T-helper 1 cell treated with Interleukin-12 subunit alpha and Interleukin-12 subunit beta and Interleukin-4 antibody, amounts not matched to agents 30 μg/mL and 1 μg/mL, for 36 hours (primary cell): Measurements from ENCODE around the gene ACTG2.
"Not testable (repeated sequence)": the region's sequence is repeated elsewhere in the genome, so short reads cannot be mapped to it uniquely, and the experiment has no call there.

Source experiments
- H3K27ac Mint-ChIP-seq: one replicate; pipeline ENCODE4 v1.8.0; 2021; ENCODE audit warnings: mild to moderate bottlenecking, mixed read lengths
- H3K27me3 Mint-ChIP-seq: one replicate; pipeline ENCODE4 v1.8.0; 2021; ENCODE audit warnings: low read depth, mixed read lengths
- H3K36me3 Mint-ChIP-seq: one replicate; pipeline ENCODE4 v1.8.0; 2021; ENCODE audit warnings: low read depth, mixed read lengths
- H3K4me1 Mint-ChIP-seq: one replicate; pipeline ENCODE4 v1.8.0; 2021; ENCODE audit warnings: low read depth, mixed read lengths
- H3K4me3 Mint-ChIP-seq: one replicate; pipeline ENCODE4 v1.8.0; 2021; ENCODE audit warnings: mild to moderate bottlenecking, moderate library complexity, mixed read lengths
- H3K9me3 Mint-ChIP-seq: one replicate; pipeline ENCODE4 v1.8.0; 2021; ENCODE audit warnings: mixed read lengths

Gene ACTG2

DNA sequence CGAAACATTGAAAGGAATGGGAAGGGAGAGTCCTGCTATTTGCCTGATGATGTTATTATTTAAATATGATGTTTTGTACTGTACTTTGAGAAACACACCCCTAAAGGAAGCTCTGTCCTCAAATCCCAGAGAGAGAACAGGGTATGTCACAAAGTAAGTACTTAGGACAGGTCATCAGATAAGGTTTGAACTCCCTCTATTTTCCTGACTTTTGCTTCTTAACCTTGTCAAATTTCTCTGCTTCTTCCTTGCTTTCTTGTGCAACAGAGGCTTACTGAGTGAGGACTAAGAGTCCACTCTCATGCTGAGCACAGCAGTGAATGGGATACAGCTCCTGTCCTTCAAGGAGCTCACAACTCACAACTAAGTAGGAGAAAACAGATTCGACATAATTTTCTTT lies 37.6 kb downstream of the ACTG2 start:
- no peak overlapping the region for H3K4me3 Mint-ChIP-seq
- no peak overlapping the region for H3K27ac Mint-ChIP-seq
- peaks cover 58% of the 10 kb centered on the region for H3K4me1 Mint-ChIP-seq
- peaks cover 21% of the 10 kb centered on the region for H3K36me3 Mint-ChIP-seq
- H3K27me3 Mint-ChIP-seq, result no peaks in the 10 kb centered on the region
- no peaks in the 10 kb centered on the region for H3K9me3 Mint-ChIP-seq

DNA sequence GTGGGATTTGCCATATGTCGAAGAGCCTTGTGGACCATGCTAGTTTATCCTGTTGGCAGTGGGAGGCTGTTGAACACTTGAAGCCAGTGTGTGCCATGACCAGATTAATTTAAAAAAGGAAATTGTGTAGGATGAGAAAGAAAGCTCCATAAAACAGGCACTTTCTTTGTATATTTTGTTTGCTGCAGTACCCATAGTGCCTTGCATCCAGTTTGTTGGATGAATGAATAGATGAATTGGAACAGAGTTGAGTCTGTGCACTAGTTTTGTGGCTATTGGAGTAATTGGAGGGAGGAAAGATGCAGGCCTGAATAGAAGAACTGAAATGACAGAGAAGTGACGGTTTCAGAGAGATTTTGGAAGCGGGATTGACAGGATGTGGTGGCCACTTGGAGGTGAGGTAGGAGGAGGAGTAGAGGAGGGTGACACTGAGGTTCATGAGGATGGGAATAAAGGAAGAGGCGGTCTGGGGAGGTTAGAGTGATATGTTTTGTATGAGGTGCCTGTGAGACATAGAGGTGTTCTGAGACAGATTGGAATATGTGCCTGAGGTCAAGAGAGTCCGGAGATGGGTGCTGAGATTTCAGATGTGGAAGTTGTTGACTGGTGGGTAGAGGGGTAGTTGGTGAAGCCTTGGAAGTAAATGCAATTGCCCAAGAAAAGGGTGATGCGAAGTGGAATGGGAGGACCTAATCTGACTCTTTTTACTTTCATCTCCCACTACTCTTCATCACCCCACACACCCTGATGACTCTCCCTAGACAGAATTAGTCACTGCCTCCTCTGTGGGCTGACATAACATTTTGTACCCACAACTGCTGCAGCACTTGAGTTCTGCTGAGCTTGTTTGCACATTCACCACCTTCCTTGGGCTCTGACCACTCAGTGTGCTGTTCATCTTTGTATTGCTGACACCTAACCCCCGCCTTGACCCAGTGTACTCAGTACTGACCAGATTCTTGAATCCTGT lies 39.0 kb downstream of the ACTG2 start:
- Mint-ChIP-seq H3K36me3 (peaks cover 28% of the 10 kb centered on the region), H3K27me3 (no peaks in the 10 kb centered on the region), H3K27ac (peak overlapping the region; percentile 74), H3K4me3 (peak overlapping the region; percentile 22), H3K9me3 (no peaks in the 10 kb centered on the region), H3K4me1 (peaks cover 58% of the 10 kb centered on the region)

- H3K4me1 Mint-ChIP-seq, result peaks cover 68% of the 10 kb centered on the region
- H3K27ac Mint-ChIP-seq, result no peak overlapping the region
- no peaks in the 10 kb centered on the region for H3K9me3 Mint-ChIP-seq
- peaks cover 32% of the 10 kb centered on the region for H3K36me3 Mint-ChIP-seq
- H3K27me3 Mint-ChIP-seq, result no peaks in the 10 kb centered on the region
- H3K4me3 Mint-ChIP-seq, result no peak overlapping the region
Measured at GRCh38 chr2:73933194-73933593, 40.4 kb downstream of the ACTG2 start.

DNA sequence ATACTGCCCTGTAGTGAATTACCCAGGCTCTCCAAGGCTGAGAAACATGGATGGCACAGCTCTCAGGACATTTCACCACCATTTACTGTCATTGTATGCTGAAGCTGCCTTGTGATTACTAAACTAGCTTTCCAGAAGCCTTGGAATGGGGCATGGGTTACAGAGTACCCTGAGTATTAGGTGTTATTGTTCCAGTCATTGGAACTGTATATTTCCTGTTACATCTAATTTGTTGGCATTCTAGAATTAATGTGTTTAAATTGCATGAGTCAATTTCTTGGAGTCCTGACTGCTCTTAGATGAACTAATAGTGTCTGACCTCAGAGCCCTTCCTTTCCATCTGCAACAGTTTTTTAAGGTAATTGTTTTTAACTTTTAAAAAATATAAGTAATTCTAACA lies 42.8 kb downstream of the ACTG2 start:
- Mint-ChIP-seq H3K27ac (no peak overlapping the region), H3K27me3 (no peaks in the 10 kb centered on the region), H3K36me3 (peaks cover 33% of the 10 kb centered on the region), H3K4me3 (no peak overlapping the region), H3K9me3 (no peaks in the 10 kb centered on the region), H3K4me1 (peaks cover 67% of the 10 kb centered on the region)

GRCh38 chr2:73937103-73937885 lies 44.5 kb downstream of the ACTG2 start:
- Mint-ChIP-seq H3K36me3 (peaks cover 40% of the 10 kb centered on the region), H3K4me1 (peaks cover 55% of the 10 kb centered on the region), H3K4me3 (no peak overlapping the region), H3K9me3 (no peaks in the 10 kb centered on the region), H3K27me3 (no peaks in the 10 kb centered on the region), H3K27ac (no peak overlapping the region)

DNA sequence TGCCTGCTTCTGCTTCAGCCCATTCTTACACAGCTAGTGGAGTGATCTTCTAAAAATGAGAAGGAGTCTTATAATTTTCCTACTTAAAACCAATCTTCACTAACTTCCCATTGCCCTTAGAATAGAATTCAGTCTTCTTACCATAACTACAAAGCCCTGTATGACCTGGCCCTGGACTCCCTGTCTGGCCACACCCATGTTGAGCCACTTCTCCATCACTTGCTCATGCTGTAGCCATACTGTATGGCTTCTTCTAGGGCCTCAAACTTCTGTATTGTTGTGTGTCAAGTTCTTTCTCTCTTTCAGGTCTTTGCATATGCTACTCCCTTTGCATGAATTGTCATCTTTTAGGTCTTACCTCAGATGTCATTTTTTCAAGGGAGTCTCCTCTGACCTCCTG lies 45.1 kb downstream of the ACTG2 start:
- Mint-ChIP-seq H3K27me3 (no peaks in the 10 kb centered on the region), H3K4me3 (no peak overlapping the region), H3K27ac (no peak overlapping the region), H3K9me3 (no peaks in the 10 kb centered on the region), H3K36me3 (peaks cover 41% of the 10 kb centered on the region), H3K4me1 (peaks cover 52% of the 10 kb centered on the region)

- Mint-ChIP-seq H3K36me3 (peaks cover 37% of the 10 kb centered on the region), H3K27me3 (no peaks in the 10 kb centered on the region), H3K4me3 (no peak overlapping the region), H3K9me3 (no peaks in the 10 kb centered on the region), H3K27ac (no peak overlapping the region), H3K4me1 (peaks cover 47% of the 10 kb centered on the region)
Measured at GRCh38 chr2:73938718-73939352, 46.0 kb downstream of the ACTG2 start.

- Mint-ChIP-seq H3K4me1 (peaks cover 47% of the 10 kb centered on the region), H3K27me3 (no peaks in the 10 kb centered on the region), H3K27ac (no peak overlapping the region), H3K36me3 (peaks cover 39% of the 10 kb centered on the region), H3K4me3 (no peak overlapping the region), H3K9me3 (no peaks in the 10 kb centered on the region)
Measured at GRCh38 chr2:73939419-73939818, 46.6 kb downstream of the ACTG2 start.

GRCh38 chr2:73940066-73940465 lies 47.3 kb downstream of the ACTG2 start:
- not testable (repeated sequence) for H3K9me3 Mint-ChIP-seq, H3K27me3 Mint-ChIP-seq, H3K4me3 Mint-ChIP-seq, H3K27ac Mint-ChIP-seq
- Mint-ChIP-seq H3K4me1 (peaks cover 50% of the 10 kb centered on the region), H3K36me3 (peaks cover 45% of the 10 kb centered on the region)

- Mint-ChIP-seq H3K27me3 (no peaks in the 10 kb centered on the region), H3K4me3 (no peak overlapping the region), H3K4me1 (peaks cover 39% of the 10 kb centered on the region), H3K36me3 (peaks cover 46% of the 10 kb centered on the region), H3K27ac (no peak overlapping the region), H3K9me3 (no peaks in the 10 kb centered on the region)
Measured at GRCh38 chr2:73942664-73943063, 49.9 kb downstream of the ACTG2 start.

- H3K4me3 Mint-ChIP-seq, result no peak overlapping the region
- H3K27me3 Mint-ChIP-seq, result no peaks in the 10 kb centered on the region
- peaks cover 50% of the 10 kb centered on the region for H3K36me3 Mint-ChIP-seq
- peaks cover 35% of the 10 kb centered on the region for H3K4me1 Mint-ChIP-seq
- H3K27ac Mint-ChIP-seq, result no peak overlapping the region
- no peaks in the 10 kb centered on the region for H3K9me3 Mint-ChIP-seq
Measured at GRCh38 chr2:73944714-73945113, 51.9 kb downstream of the ACTG2 start.

DNA sequence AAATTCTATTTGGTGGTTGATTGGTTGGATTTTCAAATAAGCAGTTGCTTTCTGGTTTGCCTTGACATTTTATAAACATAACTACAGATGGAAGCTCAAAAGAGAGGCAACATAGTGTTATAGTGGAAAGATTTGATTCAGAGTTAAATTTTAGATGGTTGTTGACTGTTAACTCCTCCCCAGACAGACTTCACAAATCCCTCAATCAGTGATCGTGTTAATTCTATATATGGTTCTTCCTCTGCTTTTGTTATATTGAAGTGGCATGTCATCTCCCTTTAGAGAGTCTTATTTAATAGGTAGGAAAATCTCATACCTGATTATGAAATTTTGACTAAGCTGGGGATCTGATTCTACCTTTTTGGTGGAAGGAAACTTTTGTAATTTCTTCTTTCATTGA lies 53.4 kb downstream of the ACTG2 start:
- Mint-ChIP-seq H3K27ac (no peak overlapping the region), H3K4me1 (peaks cover 42% of the 10 kb centered on the region), H3K27me3 (no peaks in the 10 kb centered on the region), H3K9me3 (no peaks in the 10 kb centered on the region), H3K4me3 (no peak overlapping the region), H3K36me3 (peaks cover 48% of the 10 kb centered on the region)

GRCh38 chr2:73946666-73947065 lies 53.9 kb downstream of the ACTG2 start:
- Mint-ChIP-seq H3K36me3 (peaks cover 50% of the 10 kb centered on the region), H3K4me1 (peaks cover 43% of the 10 kb centered on the region), H3K9me3 (no peaks in the 10 kb centered on the region), H3K27ac (no peak overlapping the region), H3K27me3 (no peaks in the 10 kb centered on the region), H3K4me3 (no peak overlapping the region)

DNA sequence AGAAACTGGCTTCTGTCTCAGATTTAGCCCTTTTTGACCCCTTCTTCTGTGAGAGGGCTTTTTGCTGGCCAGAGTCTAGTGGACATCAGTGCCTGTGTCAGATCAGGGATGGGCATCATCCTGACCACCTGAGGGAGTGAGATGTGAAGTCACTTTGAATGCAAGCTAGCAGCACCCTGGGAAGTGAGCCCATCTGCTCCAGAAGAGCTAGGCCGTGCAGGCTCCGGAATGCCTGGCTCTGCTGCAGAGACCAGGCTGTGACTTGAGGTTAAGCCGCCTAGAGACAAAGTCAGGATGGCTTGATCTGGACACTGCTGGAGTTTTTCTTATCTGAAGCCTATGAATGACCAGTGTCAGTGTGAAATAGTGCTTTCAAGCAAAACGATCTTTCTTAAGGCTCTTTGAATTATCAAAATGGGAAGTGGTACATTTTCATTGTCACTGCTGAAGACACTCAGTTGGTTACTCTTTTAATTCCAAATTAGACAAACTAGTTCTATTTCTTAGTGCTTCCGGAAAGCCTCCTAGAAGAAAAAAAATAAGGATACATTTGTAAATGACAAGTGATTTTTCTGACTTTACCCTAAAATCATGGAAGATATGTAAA lies 54.7 kb downstream of the ACTG2 start:
- Mint-ChIP-seq H3K4me3 (no peak overlapping the region), H3K36me3 (peaks cover 56% of the 10 kb centered on the region), H3K9me3 (no peaks in the 10 kb centered on the region), H3K27me3 (no peaks in the 10 kb centered on the region), H3K27ac (no peak overlapping the region), H3K4me1 (peaks cover 50% of the 10 kb centered on the region)
